Measurements from ENCODE around the gene ASTL. TPM values are rescaled to one million over a fixed set of nuclear protein-coding genes. Genes with fewer than 3 reads are reported as not detected.

ASTL gene
- total RNA-seq, 1 donor from 2014 or later: not detected

GRCh38 chr2:96113951-96114350 is 24.4 kb downstream of the ASTL start:
- H3K9me3 ChIP-seq: no peaks in the 10 kb centered on the region
- H3K36me3 ChIP-seq: no peaks in the 10 kb centered on the region
- H3K4me3 ChIP-seq: no peak overlapping the region
- peak; percentile 16 for DNase-seq
- H3K27me3 ChIP-seq: peaks cover 34% of the 10 kb centered on the region
- no peak for ATAC-seq
- no peak overlapping the region for H3K27ac ChIP-seq
- no peak for TF ChIP-seq CTCF (IDR thresholded peaks at IDR 0.05)
- intact Hi-C loops (cut with DNase I): loop anchor here (10.0 kb wide), 1 partner anchor 89 kb away; no protein-coding TSS in a partner anchor
- H3K4me1 ChIP-seq: no peaks in the 10 kb centered on the region

- Histone ChIP-seq H3K27me3 (peaks cover 29% of the 10 kb centered on the region), H3K4me1 (no peaks in the 10 kb centered on the region), H3K27ac (no peak overlapping the region), H3K4me3 (no peak overlapping the region), H3K9me3 (no peaks in the 10 kb centered on the region), H3K36me3 (no peaks in the 10 kb centered on the region)
- intact Hi-C loops (cut with DNase I): loop anchor here (10.0 kb wide), 1 partner anchor 89 kb away; no protein-coding TSS in a partner anchor
- TF ChIP-seq CTCF (IDR thresholded peaks at IDR 0.05): no peak
- DNase-seq (no peak), ATAC-seq (no peak)
Measured at GRCh38 chr2:96113367-96113677, 25.0 kb downstream of the ASTL start.

- intact Hi-C loops (cut with DNase I): loop anchor here (10.0 kb wide), 1 partner anchor 88 kb away; no protein-coding TSS in a partner anchor
- peaks cover 24% of the 10 kb centered on the region for H3K27me3 ChIP-seq
- peak; percentile 25 for DNase-seq
Measured at GRCh38 chr2:96112501-96113366, 25.6 kb downstream of the ASTL start.

GRCh38 chr2:96111823-96112500 is 26.3 kb downstream of the ASTL start:
- intact Hi-C loops (cut with DNase I): loop anchor here (10.0 kb wide), 1 partner anchor 87 kb away; no protein-coding TSS in a partner anchor
- Histone ChIP-seq H3K27me3 (peaks cover 17% of the 10 kb centered on the region), H3K4me1 (no peaks in the 10 kb centered on the region), H3K27ac (no peak overlapping the region), H3K9me3 (no peaks in the 10 kb centered on the region), H3K4me3 (no peak overlapping the region), H3K36me3 (no peaks in the 10 kb centered on the region)
- DNase-seq (peak; percentile 51), ATAC-seq (no peak)
- no peak for TF ChIP-seq CTCF (IDR thresholded peaks at IDR 0.05)

More at GRCh38 chr2:96112501-96113366, 25.6 kb downstream of the ASTL start:
- H3K4me1 ChIP-seq: no peaks in the 10 kb centered on the region
- no peaks in the 10 kb centered on the region for H3K36me3 ChIP-seq
- no peak overlapping the region for H3K4me3 ChIP-seq
- no peaks in the 10 kb centered on the region for H3K9me3 ChIP-seq
- no peak for TF ChIP-seq CTCF (IDR thresholded peaks at IDR 0.05)
- no peak overlapping the region for H3K27ac ChIP-seq
- ATAC-seq: no peak

GRCh38 chr2:96111257-96111640 is 27.1 kb downstream of the ASTL start:
- Histone ChIP-seq H3K4me1 (no peaks in the 10 kb centered on the region), H3K27ac (no peak overlapping the region), H3K9me3 (no peaks in the 10 kb centered on the region), H3K4me3 (no peak overlapping the region), H3K36me3 (no peaks in the 10 kb centered on the region), H3K27me3 (peaks cover 14% of the 10 kb centered on the region)
- ATAC-seq: no peak
- no peak for DNase-seq
- no peak for TF ChIP-seq CTCF (IDR thresholded peaks at IDR 0.05)
- intact Hi-C loops (cut with DNase I): loop anchor here (10.0 kb wide), 1 partner anchor 86 kb away; no protein-coding TSS in a partner anchor
